ENCODE measurements around the gene CST7. TPM values are rescaled to one million over a fixed set of nuclear protein-coding genes. Genes with fewer than 3 reads are reported as not detected.
A peak's percentile ranks its signal among the peaks of the same experiment; 100 is the strongest.

The CST7 gene
- total RNA-seq, 1 experiment from 2014 or later: not detected

DNA sequence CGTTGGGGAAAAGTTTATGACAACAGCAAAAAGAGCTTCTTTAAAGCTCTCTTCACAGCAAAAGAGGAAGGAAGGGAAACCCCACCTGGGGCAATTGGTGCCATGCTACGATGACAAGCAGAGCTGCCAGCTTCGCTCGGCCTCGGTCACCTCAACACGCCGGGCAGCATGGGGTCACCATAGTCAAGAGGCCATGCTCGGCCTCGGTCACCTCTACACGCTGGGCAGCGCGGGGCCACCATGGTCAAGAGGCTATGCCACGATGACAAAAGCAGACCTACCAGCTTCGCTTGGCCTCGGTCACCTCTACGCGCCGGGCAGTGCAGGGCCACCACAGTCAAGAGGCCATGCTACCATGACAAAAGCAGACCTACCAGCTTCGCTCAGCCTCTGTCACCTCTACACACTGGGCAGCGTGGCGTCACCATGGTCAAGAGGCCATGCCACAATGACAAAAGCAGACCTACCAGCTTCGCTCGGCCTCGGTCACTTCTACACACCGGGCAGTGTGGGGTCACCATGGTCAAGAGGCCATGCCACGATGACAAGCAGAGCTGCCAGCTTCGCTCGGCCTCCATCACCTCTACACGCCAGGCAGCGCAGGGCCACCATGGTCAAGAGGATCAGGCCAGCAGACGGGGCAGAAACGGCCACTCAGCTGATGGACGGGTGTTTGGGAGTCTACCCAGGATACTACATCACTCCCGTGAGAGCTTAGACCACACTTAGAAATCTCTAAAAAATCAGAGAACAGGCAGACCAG is 31.4 kb downstream of the CST7 start:
- WGBS (ENCODE audit: extremely low coverage, insufficient read length, low lambda C conversion rate): no CpG with 5 or more reads among the region's 34 CpGs
- no peak overlapping the region for H2BK12ac ChIP-seq (ENCODE audit: insufficient read length, low read depth, low read length)
- H3K9me3 ChIP-seq (ENCODE audit: control insufficient read depth, low read depth, low read length): peaks cover 21% of the 10 kb centered on the region
- no peaks in the 10 kb centered on the region for H3K27me3 ChIP-seq (ENCODE audit: insufficient read depth, low read length)
- H2BK120ac ChIP-seq (ENCODE audit: low read depth, low read length, poor library complexity, severe bottlenecking): no peak overlapping the region
- no peak overlapping the region for H3K56ac ChIP-seq (ENCODE audit: insufficient read length, low read depth, low read length)
- H3K9me3 Mint-ChIP-seq: peaks cover 20 to 30% of the 10 kb centered on the region in 2 experiments
- no peaks in the 10 kb centered on the region for H3K4me1 Mint-ChIP-seq
- H3K36me3 Mint-ChIP-seq (ENCODE audit: insufficient read depth in 1 of 3, low read depth in 3 of 3): peaks cover 72 to 82% (median 78%) of the 10 kb centered on the region in 3 experiments
- H4K8ac ChIP-seq (replicated peaks; ENCODE audit: insufficient read length, low read depth, low read length): no peak overlapping the region
- H3K79me1 ChIP-seq (ENCODE audit: insufficient read depth, low read depth, low read length, poor library complexity, severe bottlenecking): peaks cover 7% of the 10 kb centered on the region
- no peak overlapping the region for H2AFZ ChIP-seq (ENCODE audit: low read length)
- no peak overlapping the region for H3K27ac ChIP-seq (ENCODE audit: insufficient read length, low read depth, low read length)
- H3K23me2 ChIP-seq (ENCODE audit: insufficient read length, low read depth, low read length, poor library complexity, severe bottlenecking): no peaks in the 10 kb centered on the region
- H3K4ac ChIP-seq (ENCODE audit: low read depth, low read length): no peak overlapping the region
- H3K27ac Mint-ChIP-seq: peak overlapping the region in 1 of 3 experiments; percentile 23; a peak in 1 of 7 replicates
- no peaks in the 10 kb centered on the region; the same call in 1 of the 2 replicates for H3K79me2 ChIP-seq (ENCODE audit: insufficient read depth, low read length)
- H4K5ac ChIP-seq (ENCODE audit: insufficient read length, low read depth, low read length): no peak overlapping the region
- no peaks in the 10 kb centered on the region; the same call in 1 of the 2 replicates for H3K27me3 Mint-ChIP-seq (ENCODE audit: low read depth)
- H3K4me1 ChIP-seq (ENCODE audit: insufficient read depth, low read length): no peaks in the 10 kb centered on the region
- H3K14ac ChIP-seq (ENCODE audit: insufficient read depth, low read length): no peak overlapping the region
- no peak overlapping the region for H2BK20ac ChIP-seq (ENCODE audit: low read depth, low read length, poor library complexity, severe bottlenecking)
- no peak overlapping the region for H3T11ph ChIP-seq (ENCODE audit: low read length)
- no peak overlapping the region for H4K91ac ChIP-seq (ENCODE audit: insufficient read length, low read depth, low read length)
- no peak overlapping the region for H3K23ac ChIP-seq (ENCODE audit: insufficient read length, low read depth, low read length)
- no peaks in the 10 kb centered on the region for H4K20me1 ChIP-seq (ENCODE audit: control insufficient read depth, insufficient read depth, insufficient read length)
- no peak overlapping the region for H3K4me2 ChIP-seq (ENCODE audit: insufficient read depth, insufficient read length, low read length)
- DNase-seq: peak; percentile 5
- H2AK5ac ChIP-seq (ENCODE audit: insufficient read length, low read length): no peak overlapping the region
- TF ChIP-seq, protein P1, sequence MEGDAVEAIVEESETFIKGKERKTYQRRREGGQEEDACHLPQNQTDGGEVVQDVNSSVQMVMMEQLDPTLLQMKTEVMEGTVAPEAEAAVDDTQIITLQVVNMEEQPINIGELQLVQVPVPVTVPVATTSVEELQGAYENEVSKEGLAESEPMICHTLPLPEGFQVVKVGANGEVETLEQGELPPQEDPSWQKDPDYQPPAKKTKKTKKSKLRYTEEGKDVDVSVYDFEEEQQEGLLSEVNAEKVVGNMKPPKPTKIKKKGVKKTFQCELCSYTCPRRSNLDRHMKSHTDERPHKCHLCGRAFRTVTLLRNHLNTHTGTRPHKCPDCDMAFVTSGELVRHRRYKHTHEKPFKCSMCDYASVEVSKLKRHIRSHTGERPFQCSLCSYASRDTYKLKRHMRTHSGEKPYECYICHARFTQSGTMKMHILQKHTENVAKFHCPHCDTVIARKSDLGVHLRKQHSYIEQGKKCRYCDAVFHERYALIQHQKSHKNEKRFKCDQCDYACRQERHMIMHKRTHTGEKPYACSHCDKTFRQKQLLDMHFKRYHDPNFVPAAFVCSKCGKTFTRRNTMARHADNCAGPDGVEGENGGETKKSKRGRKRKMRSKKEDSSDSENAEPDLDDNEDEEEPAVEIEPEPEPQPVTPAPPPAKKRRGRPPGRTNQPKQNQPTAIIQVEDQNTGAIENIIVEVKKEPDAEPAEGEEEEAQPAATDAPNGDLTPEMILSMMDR (conservative IDR thresholded peaks at IDR 0.05): no peak
- no peak overlapping the region for H3K4me3 Mint-ChIP-seq
- H2BK5ac ChIP-seq (ENCODE audit: insufficient read length, low read length): no peak overlapping the region
- no peak overlapping the region for H3K18ac ChIP-seq (ENCODE audit: insufficient read length, low read depth, low read length)
- H2BK15ac ChIP-seq (ENCODE audit: low read depth, low read length): no peak overlapping the region
- H3K9ac ChIP-seq (ENCODE audit: extremely low read depth, insufficient read length, low read length): no peak overlapping the region
